HPDE6-E6E7 (cell line): ENCODE results near the gene TIMP4.

Source experiments
- DNase-seq: peaks from one replicate; pipeline ENCODE4 v3.0.0; 2011; ENCODE audit warnings: missing footprints; ENCODE audit errors: extremely low spot score

TIMP4 gene

GRCh38 chr3:12185172-12185710 lies 26.5 kb upstream of the TIMP4 start:
- no peak for DNase-seq

GRCh38 chr3:12184541-12184940 lies 25.8 kb upstream of the TIMP4 start:
- no peak for DNase-seq

- DNase-seq, result no peak
Measured at GRCh38 chr3:12182687-12183441, 24.2 kb upstream of the TIMP4 start.

- no peak for DNase-seq
Measured at GRCh38 chr3:12181806-12182205, 23.1 kb upstream of the TIMP4 start.

GRCh38 chr3:12181301-12181700 lies 22.6 kb upstream of the TIMP4 start:
- no peak for DNase-seq

GRCh38 chr3:12180631-12181030 lies 21.9 kb upstream of the TIMP4 start:
- no peak for DNase-seq

GRCh38 chr3:12180218-12180617 lies 21.5 kb upstream of the TIMP4 start:
- DNase-seq, result no peak

GRCh38 chr3:12179441-12179840 lies 20.7 kb upstream of the TIMP4 start:
- no peak for DNase-seq

- DNase-seq, result no peak
Measured at GRCh38 chr3:12178091-12178820, 19.5 kb upstream of the TIMP4 start.

- DNase-seq, result no peak
Measured at GRCh38 chr3:12177126-12177525, 18.4 kb upstream of the TIMP4 start.

GRCh38 chr3:12175844-12176453 lies 17.2 kb upstream of the TIMP4 start:
- DNase-seq, result no peak

GRCh38 chr3:12175137-12175593 lies 16.5 kb upstream of the TIMP4 start:
- no peak for DNase-seq

GRCh38 chr3:12170207-12170606 lies 11.5 kb upstream of the TIMP4 start:
- no peak for DNase-seq

- no peak for DNase-seq
Measured at GRCh38 chr3:12165909-12166308, 7.2 kb upstream of the TIMP4 start.

- no peak for DNase-seq
Measured at GRCh38 chr3:12159227-12159601, 502 bp upstream of the TIMP4 start.

- no peak for DNase-seq
Measured at GRCh38 chr3:12157026-12157425, 1.7 kb downstream of the TIMP4 start.

GRCh38 chr3:12155828-12156227 lies 2.9 kb downstream of the TIMP4 start:
- peak; percentile 25 for DNase-seq

GRCh38 chr3:12155264-12155663 lies 3.4 kb downstream of the TIMP4 start:
- DNase-seq, result no peak

- DNase-seq, result no peak
Measured at GRCh38 chr3:12154151-12154550, 4.6 kb downstream of the TIMP4 start.

GRCh38 chr3:12150112-12150511 lies 8.6 kb downstream of the TIMP4 start:
- DNase-seq, result no peak

GRCh38 chr3:12149029-12149428 lies 9.7 kb downstream of the TIMP4 start:
- DNase-seq, result no peak

GRCh38 chr3:12148183-12148940 lies 10.3 kb downstream of the TIMP4 start:
- no peak for DNase-seq
